ENCODE results near the gene OR5C1.
"Not testable (repeated sequence)": the region's sequence is repeated elsewhere in the genome, so short reads cannot be mapped to it uniquely, and the experiment has no call there.

OR5C1 gene

DNA sequence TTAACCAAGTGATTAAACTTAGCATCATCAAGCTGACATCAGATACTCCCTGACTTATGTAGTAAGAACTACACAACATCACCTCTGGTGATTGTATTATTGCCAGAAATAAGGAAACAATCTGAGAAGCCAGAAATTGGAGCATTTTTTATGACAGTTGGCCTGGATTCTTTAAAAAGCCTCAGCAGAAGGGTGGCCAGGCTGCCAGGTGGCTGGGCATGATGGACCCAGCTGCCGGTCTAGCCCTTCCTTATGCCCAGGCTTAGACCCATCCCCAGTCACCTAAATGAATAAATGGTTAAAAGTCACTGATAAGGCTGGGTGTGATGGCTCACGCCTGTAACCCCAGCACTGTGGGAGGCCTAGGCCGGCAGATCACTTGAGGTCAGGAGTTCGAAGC, 24.0 kb downstream of the OR5C1 start:
- DNase-seq = no peak

DNA sequence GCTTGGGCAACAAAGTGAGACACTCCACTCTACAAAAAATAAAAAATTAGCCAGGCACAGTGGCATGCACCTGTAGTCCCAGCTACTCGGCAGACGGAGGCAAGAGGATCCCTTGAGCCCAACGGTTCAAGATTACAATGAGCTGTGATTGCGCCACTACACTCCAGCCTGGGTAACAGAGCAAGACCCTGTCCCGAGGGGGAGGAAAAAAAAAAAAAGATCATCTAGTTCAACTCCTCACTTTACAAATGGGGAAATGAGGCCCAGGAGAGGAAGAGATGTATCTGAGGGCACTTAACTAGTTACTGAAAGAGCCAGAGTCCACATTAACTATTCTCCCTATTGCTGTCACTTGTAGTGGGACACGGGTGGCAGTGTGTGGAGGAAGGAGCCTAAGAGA, 25.8 kb downstream of the OR5C1 start:
- no peak for DNase-seq

DNA sequence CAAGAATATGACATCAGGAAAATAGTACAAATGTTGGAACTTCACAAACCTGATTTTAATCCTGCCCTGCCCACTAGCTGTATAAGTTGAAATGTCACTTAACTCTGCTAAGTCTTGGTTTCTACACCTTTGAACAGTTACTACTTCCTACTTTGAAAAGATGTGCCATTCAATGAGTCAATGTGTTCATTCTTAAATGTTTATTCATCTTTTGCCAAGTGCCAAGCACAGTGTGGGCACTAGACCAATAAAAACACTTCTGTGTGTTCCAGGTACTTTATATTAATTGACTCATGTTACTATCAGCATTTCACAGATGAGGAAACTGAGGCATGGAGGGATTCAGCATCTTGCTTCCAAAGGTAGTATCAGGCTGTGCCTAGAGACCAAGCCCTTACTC, 26.8 kb downstream of the OR5C1 start:
- no peak for DNase-seq

DNA sequence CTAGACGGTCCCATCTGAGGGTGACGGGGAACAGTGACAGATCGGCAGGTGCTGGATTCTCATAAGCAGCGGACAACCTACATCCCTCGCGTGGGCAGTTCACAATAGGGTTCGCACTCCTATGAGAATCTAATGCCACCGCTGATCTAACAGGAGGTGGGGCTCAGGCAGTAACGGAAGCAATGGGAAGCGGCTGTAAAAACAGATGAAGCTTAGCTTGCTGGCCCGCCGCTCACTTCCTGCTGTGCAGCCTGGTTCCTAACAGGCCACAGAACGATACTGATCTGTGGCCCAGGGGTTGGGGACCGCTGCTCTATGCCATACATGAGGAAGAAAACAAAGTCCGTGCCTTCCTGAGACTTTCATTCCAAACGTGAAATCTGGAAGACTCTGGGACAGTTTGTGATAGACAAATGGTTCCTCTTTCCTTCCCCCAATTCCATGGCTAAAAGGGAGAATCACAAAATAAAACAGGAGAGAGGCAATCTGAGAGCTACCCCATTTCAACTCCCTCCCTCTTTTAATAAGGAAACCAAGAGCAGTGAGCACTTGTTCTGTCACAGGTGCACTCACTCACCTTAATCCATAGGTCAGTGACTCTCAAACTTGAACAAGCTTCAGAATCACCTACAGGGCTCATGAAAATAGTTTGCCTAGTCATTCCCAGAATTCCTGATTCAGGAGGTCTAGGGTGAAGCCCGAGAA, 27.6 kb downstream of the OR5C1 start:
- DNase-seq = peak; percentile 25

DNA sequence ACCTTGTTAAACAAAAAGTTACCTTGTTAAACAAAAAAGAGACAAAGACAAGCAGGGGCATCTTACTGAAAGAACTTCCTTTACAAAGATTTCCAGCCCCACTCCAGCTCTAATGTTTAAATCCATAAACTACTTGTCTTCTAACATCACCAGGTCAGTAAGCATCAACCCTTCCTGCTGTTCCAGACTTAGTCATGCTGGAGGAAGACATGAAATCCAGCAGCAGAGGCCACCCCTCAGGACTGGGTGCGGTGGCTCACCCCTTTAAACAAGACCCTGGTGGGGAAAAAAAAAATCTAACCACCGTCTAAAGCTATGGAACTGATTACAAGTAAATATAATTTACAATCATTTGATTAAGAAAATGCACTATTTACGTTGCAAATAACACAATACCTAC, 30.6 kb downstream of the OR5C1 start:
- DNase-seq = no peak

DNA sequence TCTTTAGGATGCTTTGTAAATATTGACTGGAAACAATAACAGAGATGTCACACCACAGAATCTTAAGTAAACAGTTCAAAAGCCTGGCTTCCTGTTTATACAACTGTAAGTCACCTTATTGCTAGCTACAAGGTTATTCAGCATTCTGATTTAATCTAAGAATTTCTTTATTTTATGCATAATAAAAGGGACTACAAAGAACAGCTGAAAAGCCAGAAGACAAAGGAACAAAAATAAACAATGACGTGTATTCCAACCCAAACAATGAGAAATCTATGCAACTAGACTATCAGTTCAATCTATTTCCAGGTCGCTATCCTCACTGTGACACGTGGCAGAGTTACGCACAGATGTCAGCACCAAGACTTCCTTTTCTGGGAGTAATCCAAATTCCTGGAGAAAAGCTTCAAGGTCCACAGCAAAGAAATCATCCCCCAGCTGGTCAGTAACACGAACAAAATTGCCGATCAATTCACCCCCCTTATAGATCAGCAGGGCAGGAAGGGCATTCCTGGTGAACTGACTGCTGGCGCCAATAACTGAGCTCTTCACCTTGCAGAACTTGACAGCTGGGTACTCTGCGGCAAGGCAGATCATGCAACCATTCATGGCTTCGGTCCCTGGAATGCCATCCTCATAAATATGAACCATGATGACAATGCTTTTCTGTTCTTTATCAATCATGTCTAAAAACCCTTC, 31.2 kb downstream of the OR5C1 start:
- DNase-seq = no peak

DNA sequence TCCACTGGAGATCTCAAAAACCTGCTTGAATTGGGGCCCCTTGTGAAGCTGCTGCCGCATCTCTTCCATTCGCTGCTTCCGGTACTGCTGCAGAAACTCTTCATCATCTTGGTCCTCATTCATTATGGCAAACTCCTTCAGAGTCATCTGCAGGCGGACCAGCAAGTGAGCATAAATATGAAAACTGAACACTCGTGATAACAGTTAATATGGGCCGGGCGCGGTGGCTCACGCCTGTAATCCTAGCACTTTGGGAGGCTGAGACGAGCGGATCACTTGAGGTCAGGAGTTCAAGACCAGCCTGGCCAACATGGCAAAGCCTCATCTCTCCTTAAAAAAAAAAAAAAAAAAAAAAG, 31.7 kb downstream of the OR5C1 start:
- DNase-seq = no peak

DNA sequence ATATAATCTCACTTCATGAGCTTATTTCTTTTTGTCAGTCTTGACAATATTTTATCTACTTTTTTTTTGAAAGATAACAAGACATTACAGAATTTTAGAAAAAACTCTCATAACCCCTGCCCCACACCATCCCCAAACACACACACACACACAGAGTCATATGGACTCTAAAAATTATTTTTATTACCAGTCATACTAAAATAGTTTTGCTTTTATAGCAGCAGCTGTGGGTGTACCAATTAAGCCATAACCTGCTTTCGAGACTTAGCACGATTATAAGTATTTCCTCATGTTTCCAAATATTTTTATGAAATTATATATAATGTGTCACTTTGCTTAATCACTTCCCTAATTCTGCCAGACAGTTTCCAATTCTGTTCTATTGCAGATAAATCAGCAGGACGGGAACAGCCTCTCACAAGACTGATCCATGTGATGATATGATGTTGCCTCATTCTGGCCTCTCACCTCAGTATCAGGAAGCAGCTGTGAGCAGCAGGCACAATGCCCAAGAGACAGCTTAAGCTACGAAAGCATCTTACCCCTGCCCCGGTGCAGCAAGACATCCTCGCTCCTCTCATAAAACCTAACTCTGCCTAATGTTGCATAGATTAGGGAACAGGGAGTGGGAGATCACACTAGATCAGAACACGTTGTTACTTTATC, 32.7 kb downstream of the OR5C1 start:
- DNase-seq = no peak

DNA sequence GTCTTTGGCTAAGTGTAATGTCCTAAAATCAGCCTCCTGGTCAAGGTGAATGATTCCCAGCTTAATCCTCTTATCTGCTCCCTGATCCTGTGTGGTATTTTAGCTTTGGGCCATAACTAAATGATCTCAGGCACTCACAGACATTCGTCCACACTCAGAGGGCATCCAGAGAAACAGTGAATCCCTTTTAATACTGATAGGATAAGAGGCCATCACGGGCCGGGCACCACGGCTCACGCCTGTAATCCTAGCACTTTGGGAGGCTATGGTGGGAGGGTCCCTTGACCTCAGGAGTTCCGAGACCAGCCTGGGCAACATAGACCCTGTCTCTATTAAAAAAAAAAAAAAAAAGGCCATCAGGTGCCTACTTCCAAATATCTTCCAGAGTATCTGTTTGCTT, 33.3 kb downstream of the OR5C1 start:
- no peak for DNase-seq

DNA sequence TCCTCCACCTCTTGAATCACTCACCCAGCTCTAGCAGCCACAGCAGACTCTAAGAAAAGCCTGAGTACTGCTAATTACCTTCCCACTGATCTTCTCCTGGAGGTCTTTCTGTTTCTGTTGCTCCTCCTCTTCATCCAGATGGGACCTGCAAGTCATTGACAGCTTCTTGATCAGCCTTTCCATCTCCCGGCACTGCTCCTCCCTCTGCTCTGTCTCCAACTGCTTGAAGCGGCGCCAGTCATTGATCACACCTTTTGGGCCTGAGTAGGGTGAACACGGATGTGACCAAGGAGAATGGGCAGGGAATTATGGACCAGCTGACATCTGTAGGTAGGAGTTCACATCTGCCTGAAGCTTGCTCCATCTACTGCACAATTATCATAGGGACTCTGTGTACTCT, 34.2 kb downstream of the OR5C1 start:
- no peak for DNase-seq

DNA sequence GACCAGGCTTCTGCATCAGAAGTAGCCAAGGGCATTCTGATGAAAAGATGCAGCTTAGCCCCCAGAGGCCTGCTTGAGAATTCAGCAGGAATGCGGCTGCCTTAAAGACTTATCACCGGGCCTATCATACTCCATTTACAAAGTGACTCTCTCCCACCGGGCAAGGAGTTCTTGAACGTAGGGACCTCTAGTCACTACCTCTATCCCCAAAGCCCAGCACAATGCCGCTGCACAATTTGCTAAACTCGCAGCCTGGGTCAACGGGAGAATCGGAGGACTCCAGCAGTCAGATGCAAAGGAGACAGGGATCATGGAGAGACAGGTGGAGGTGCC, 39.0 kb downstream of the OR5C1 start:
- no peak for DNase-seq

DNA sequence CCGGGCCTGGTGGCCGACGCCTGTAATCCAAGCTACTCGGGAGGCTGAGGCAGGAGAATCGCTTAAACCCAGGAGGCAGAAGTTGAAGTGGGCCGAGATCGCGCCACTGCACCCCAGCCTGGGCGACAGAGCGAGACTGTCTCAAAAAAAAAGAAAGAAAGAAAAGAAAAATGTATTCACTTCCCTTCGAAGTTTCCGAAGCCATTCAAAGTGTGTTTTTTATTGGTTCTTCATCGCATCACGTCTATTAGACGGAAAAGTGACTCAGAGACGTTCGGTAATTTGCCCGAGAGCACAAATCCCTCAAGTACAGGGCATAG, 40.2 kb downstream of the OR5C1 start:
- DNase-seq = not testable (repeated sequence)

DNA sequence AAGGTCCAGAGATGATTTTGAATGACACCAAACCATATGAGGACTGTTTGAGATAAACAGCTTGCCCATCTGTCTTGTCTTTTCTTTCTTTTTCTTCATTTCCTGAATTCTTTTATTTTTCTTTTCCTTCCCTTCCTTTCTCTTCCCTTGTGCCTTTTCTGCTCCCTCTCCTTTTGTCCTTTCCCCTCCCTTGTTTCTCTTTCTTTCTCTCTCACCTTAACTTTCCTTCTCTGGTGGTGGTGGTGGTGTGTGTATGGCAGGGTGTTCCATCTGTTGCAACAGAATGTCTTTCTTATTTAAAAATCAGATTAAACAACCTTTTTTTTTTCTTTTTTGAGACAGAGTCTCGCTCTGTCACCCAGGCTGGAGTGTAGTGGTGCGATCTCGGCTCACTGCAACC, 43.5 kb downstream of the OR5C1 start:
- DNase-seq = no peak

DNA sequence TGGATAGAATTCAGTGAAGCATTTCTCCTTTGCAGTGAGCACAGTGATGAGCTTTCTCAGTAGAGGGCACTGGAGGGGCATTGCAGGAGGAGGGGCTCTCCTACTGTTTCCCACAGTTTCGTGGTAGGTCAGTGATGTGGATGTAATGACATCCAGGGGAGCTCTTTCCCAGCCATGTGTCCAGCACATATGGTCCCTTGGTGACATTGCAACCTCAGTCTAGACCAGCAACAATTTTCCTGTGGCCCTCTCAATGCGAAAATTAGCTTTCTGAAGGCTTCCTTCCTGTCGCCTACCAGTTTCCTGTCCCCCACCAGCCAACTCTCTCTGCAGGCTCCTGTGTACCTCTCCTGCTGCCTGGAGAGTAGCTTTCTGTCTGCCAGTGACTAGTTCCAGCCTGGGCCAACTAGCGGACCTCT, 46.6 kb downstream of the OR5C1 start:
- DNase-seq = peak; percentile 13

DNA sequence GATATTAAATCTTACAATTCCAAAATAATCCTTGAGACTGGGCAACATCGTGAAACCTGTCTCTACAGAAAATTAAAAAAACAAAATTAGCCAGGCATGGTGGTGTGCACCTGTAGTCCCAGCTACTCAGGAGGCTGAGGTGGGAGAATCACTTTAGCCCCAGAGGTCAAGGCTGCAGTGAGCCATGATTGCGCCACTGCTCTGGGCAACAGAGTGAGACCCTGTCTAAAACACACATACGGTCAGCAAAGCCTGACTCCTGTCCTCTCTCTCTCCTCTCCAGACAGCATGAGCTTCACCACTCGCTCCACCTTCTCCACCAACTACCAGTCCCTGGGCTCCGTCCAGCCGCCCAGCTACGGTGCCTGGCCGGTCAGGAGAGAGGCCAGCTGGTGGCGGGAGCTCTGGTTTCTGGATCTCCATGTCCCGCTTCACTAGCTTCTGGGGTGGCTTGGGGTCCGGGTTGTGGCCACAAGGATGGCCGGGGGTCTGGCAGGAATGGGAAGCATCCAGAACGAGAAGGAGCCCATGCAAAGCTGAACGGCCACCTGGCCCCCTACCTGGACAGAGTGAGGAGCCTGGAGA, 48.6 kb downstream of the OR5C1 start:
- no peak for DNase-seq

DNA sequence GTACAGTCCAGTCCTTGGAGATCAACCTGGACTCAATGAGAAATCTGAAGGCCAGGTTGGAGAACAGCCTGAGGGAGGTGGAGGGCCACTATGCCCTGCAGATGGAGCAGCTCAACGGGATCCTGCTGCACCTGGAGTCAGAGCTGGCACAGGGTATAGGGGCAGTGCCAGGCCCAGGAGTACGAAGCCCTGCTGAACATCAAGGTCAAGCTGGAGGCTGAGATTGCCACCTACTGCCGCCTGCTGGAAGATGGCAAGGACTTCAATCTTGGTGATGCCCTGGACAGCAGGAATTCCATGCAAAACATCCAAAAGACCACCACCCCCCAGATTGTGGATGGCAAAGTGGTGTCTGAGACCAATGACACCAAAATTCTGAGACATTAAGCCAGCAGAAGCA, 49.7 kb downstream of the OR5C1 start:
- DNase-seq = not testable (repeated sequence)
